Activated CD8-positive, alpha-beta memory T cell treated with anti-CD3 and anti-CD28 coated beads, Interleukin-2, amount 10 ng/mL, durations not matched to agents 7 days and 5 days (primary cell): ENCODE data around the gene AMMECR1L. TPM values are rescaled to one million over a fixed set of nuclear protein-coding genes. Genes with fewer than 3 reads are reported as not detected.
A peak's percentile ranks its signal among the peaks of the same experiment; 100 is the strongest.
"Not testable (repeated sequence)": the region's sequence is repeated elsewhere in the genome, so short reads cannot be mapped to it uniquely, and the experiment has no call there.

Source experiments
- ATAC-seq: fragments of 150-1000 bp; cut with Tn5 transposase; one replicate; pipeline ENCODE4 v1.10.0; 2021; ENCODE audit warnings: moderate library complexity
- CTCF ChIA-PET: fragments of 350-600 bp; sonication (Branson Sonifier 250); formaldehyde crosslinking; loops from one replicate; lab custom pipeline; 2021; ENCODE audit warnings: antibody characterized with exemption; lab: Charles Lee
- DNase-seq: peaks from one replicate; pipeline ENCODE4 v3.0.0-alpha.2; 2020
- H3K27ac Mint-ChIP-seq: one replicate; pipeline ENCODE4 v1.8.0; 2021; ENCODE audit warnings: mild to moderate bottlenecking, mixed read lengths
- H3K27me3 Mint-ChIP-seq: one replicate; pipeline ENCODE4 v1.8.0; 2021; ENCODE audit warnings: mixed read lengths
- H3K36me3 Mint-ChIP-seq: one replicate; pipeline ENCODE4 v1.8.0; 2021; ENCODE audit warnings: mild to moderate bottlenecking, mixed read lengths
- H3K4me1 Mint-ChIP-seq: one replicate; pipeline ENCODE4 v1.8.0; 2021; ENCODE audit warnings: mixed read lengths
- H3K4me3 Mint-ChIP-seq: one replicate; pipeline ENCODE4 v1.8.0; 2021; ENCODE audit warnings: mild to moderate bottlenecking, moderate library complexity, mixed read lengths
- H3K9me3 Mint-ChIP-seq: one replicate; pipeline ENCODE4 v1.8.0; 2022; ENCODE audit warnings: low read depth, mixed read lengths
- total RNA-seq, 2 experiments: library from RNA; stranded (reverse); gene quantifications; one replicate each; pipeline ENCODE4 v1.2.3, GENCODE V29; 2021

AMMECR1L gene
- total RNA-seq, 2 experiments from 2014 or later = 13.3 to 18.5 TPM

DNA sequence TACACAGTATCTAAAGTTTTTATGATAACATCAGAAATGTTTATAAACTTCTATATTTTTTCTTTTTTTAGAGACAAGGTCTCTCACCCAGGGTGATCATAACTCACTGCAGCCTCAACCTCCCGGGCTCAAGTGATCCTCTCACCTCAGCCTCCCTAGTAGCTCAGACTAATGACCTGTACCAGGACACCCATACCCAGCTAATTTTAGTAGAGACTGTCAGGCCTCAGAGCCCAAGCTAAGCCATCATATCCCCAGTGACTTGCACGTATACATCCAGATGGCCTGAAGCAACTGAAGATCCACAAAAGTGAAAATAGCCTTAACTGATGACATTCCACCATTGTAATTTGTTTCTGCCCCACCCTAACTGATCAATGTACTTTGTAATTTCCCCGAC lies 73.3 kb downstream of the AMMECR1L start:
- Mint-ChIP-seq H3K4me3 (peak overlapping the region; percentile 87), H3K4me1 (peaks cover 29% of the 10 kb centered on the region), H3K36me3 (peaks cover 10% of the 10 kb centered on the region), H3K27me3 (peaks cover 15% of the 10 kb centered on the region)
- CTCF ChIA-PET, DNase-seq, ATAC-seq, H3K27ac Mint-ChIP-seq, H3K9me3 Mint-ChIP-seq: not testable (repeated sequence)

Other genes starting within 250 kb of the AMMECR1L start
- not detected for gene GPR17, start 239.8 kb downstream of the AMMECR1L start, total RNA-seq
- gene LIMS2, start 210.4 kb downstream of the AMMECR1L start, total RNA-seq = 10 to 100 TPM in 1 of 2 experiments, 1 to 10 TPM in 1; 4.5 to 11.4 TPM
- 1 to 10 TPM; 4.1 to 4.6 TPM for gene SFT2D3, start 184.5 kb downstream of the AMMECR1L start, total RNA-seq
- gene WDR33, start 74.8 kb downstream of the AMMECR1L start, total RNA-seq = 10 to 100 TPM; 66.3 to 72.4 TPM
- gene POLR2D, start 27.8 kb downstream of the AMMECR1L start, total RNA-seq = 10 to 100 TPM; 52.3 to 56.4 TPM
- gene SAP130, start 142.1 kb upstream of the AMMECR1L start, total RNA-seq = 10 to 100 TPM; 40.0 to 43.7 TPM
- gene UGGT1, start 205.2 kb upstream of the AMMECR1L start, total RNA-seq = 10 to 100 TPM; 56.3 to 63.4 TPM